Loucy (cell line): ENCODE data around the gene SNCAIP.

Source experiments
- CTCF ChIP-seq: fragments of 200-600 bp; sonication (generic); conservative IDR thresholded peaks from 2 replicates; pipeline ENCODE4 v1.5.1; 2014; ENCODE audit warnings: mild to moderate bottlenecking, antibody characterized with exemption, low read length
- EZH2phosphoT487 ChIP-seq: fragments of 200-600 bp; IDR thresholded peaks from 2 replicates; pipeline ENCODE4 v1.6.1; 2018; ENCODE audit warnings: antibody characterized with exemption, mild to moderate bottlenecking, moderate library complexity, borderline replicate concordance

DNA sequence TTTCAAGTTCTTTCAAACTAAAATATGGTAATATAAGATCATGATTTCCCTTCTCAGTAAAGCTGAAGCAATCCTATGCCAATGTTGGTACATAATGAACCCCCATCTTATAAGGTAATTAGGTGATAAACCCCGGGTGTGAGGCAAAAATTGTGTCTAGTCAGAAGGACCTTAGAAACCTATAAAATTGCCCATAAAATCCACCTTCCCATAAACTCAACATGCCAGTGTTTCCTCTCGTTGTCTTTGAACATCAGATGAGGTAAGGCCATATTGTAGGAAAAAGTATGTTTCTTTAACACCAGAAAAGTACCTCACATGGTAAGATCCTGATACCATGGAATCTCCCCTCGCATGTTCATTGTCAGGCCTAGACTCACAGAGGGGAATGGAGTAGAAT lies 43.3 kb downstream of the SNCAIP start:
- TF ChIP-seq CTCF (no peak), EZH2phosphoT487 (no peak)
